ENCODE data around the gene DKK1.
"Not testable (repeated sequence)": the region's sequence is repeated elsewhere in the genome, so short reads cannot be mapped to it uniquely, and the experiment has no call there.

The DKK1 gene

DNA sequence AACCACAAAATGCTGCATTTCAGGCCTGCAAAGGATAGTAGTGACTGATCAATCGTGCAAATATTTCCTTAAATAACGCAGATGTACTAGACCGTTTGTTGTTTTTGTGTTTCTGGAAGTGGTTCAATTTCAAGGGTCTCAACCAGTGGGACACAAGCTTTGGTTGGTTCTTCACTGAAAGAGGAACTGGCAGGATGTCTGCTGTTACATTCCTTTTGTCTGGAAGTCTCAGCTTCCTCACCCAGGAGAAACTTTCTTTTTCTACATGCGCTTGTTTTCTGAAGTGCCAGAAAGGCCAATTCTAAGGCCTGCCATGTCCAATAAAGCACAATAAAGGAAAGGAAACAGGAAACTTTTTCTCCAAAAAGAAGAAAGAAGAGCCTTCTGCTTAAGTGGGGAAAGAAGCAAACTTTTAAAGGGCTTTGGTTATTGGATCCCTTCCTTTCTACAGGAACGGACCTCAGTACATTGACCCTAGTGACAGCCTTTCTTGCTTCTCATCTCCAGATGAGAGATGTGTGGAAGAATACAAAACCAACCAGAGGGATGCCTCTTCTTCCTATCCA, 4.1 kb downstream of the DKK1 start:
- no peak for DNase-seq (ENCODE audit: low read depth)

DNA sequence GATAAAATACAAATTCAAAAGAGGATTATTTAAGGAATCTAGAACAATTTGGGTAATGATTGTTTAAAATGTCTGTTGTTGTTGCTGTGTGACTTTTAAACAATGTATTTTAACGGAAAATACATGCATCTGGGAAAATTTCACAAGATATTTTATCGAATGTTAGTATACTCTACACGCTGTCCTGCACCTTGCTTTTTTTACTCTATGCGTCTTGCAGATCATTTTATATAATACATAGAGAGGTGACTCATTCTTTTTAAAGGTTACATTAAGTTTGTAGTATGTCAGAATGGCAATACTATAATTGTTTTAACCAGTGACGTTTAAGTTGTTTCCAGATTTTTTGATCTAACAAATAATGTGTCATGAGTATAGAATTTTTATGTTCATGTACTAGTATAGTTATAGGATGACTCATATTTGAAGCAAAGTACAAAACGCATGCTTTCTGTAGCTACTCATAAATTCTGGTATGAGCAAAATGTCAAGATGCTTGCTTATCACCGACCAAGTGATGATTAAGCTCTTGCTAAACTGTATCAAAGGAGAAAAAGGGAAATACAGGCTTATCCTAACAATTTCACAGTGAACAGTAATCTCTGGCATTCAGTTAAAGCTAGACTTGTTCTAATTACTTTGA, 4.9 kb downstream of the DKK1 start:
- no peak for DNase-seq (ENCODE audit: low read depth)

DNA sequence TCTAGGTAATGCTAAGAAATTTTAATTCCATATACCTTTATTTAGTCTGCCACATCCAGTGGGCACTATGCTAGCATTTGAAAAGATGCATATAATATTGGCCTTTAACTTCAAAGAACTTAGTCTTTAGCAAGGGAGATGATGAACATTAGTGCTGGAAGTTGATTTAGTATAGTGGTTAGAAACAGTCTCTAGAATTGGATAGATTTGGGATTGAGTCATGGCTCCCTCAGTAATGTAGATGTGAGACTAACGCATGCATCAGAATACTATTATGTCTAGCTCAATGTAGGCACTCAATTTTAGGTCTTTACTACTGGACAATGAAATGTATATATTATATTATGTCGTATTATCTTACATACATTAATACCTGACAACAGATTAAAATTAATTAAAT, 5.8 kb downstream of the DKK1 start:
- no peak for DNase-seq (ENCODE audit: low read depth)

GRCh38 chr10:52322323-52322722, 8.2 kb downstream of the DKK1 start:
- no peak for DNase-seq (ENCODE audit: low read depth)

- no peak for DNase-seq (ENCODE audit: low read depth)
Observed at GRCh38 chr10:52322936-52323335, 8.9 kb downstream of the DKK1 start.

DNA sequence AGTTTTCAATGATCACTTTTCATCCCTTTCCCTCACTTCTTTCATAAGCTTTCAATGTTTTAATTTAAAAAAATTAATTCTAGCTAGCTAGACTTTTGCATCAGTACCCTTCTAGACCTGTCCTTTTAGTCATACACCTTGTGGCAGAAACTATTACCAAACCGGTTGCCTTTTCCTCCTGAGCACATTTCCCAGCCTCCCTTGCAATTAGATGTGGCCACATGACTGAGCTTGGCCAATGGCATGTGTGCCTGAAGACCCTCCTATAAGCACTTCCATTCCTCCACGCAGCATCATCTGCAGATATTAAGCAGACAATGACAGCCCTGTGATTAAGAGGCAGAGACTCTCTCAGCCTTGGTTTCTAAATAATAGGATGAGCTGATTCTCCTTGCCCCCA, 12.3 kb downstream of the DKK1 start:
- no peak for DNase-seq (ENCODE audit: low read depth)

GRCh38 chr10:52331638-52332364, 17.7 kb downstream of the DKK1 start:
- DNase-seq (ENCODE audit: low read depth) = no peak

GRCh38 chr10:52332815-52333214, 18.7 kb downstream of the DKK1 start:
- DNase-seq (ENCODE audit: low read depth) = no peak

DNA sequence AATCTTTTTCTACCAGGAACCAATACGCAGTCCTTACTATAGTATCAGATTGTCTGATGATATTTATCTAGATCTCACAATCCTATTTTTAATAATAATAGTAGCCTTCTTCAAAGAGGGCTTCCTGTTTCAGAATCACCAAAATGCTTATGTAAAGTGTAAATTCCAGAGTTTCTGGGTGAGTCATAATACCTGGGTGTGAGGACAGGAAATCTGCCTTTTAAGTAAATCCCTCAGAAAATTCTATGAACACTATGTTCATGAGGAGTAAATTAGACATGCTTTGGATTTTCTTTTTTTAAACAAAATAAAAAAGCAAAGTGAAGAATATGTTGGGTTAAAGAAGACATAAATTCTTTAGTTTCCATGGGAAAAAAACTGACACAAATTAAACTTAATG, 20.5 kb downstream of the DKK1 start:
- DNase-seq (ENCODE audit: low read depth) = no peak

- no peak for DNase-seq (ENCODE audit: low read depth)
Observed at GRCh38 chr10:52335665-52336064, 21.6 kb downstream of the DKK1 start.

DNA sequence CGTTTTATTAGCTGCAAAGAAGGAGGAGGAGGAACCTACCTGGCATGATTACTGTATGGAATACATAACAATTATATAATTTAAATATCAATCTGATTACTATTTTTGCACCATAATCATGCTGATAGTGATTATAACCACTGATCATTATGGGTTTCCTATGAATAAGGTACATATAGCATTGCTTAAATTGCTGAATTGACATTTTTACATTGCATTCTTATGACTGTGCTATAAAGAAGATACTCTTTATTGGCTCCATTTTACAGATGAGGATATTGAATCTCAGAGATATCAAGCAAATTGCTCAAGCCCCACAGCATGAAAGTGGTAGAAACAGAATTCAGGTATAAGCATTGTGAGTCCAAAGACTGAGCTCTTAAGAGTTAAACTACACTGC, 23.1 kb downstream of the DKK1 start:
- DNase-seq (ENCODE audit: low read depth) = no peak

GRCh38 chr10:52343439-52343838, 29.4 kb downstream of the DKK1 start:
- no peak for DNase-seq (ENCODE audit: low read depth)

GRCh38 chr10:52346394-52347326, 32.6 kb downstream of the DKK1 start:
- DNase-seq (ENCODE audit: low read depth) = no peak

- no peak for DNase-seq (ENCODE audit: low read depth)
Observed at GRCh38 chr10:52347327-52347667, 33.2 kb downstream of the DKK1 start.

- no peak for DNase-seq (ENCODE audit: low read depth)
Observed at GRCh38 chr10:52348037-52348564, 34.0 kb downstream of the DKK1 start.

DNA sequence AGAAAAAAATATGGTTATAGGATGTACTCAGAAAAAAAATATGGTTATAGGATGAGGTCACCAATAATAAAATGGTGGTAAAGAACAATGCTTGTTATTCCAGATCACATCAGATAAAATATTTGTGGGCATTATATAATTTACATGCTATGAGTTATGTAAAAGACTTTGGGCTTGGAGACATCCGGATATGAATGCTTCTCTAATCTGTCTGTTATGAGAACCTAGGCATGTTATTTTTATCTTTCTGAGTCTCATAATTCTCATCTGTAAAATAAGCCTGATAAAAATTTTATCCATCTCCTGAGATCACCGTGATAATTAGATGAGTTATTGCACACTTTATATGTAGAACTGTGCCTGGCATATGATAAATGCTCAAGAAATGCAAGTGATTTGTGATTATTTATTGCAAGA, 37.8 kb downstream of the DKK1 start:
- DNase-seq (ENCODE audit: low read depth) = no peak

DNA sequence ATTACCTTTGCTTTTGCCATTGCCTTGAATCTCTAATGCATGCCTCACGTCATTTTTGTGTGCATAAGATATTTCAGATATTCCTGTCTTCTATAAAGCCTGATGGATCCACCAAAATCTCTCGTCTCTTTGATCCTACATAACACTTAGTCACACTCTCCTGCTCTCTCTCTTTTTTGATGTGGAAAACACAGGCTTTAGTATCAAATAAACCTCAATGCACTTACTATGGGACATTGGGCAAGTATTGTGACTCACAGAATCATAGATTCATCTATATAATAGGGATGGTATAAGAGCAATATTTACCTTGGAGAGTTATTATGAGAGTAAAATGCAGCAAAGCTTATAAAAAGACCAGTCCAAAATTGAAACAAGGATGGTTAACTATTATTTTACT, 39.1 kb downstream of the DKK1 start:
- no peak for DNase-seq (ENCODE audit: low read depth)

DNA sequence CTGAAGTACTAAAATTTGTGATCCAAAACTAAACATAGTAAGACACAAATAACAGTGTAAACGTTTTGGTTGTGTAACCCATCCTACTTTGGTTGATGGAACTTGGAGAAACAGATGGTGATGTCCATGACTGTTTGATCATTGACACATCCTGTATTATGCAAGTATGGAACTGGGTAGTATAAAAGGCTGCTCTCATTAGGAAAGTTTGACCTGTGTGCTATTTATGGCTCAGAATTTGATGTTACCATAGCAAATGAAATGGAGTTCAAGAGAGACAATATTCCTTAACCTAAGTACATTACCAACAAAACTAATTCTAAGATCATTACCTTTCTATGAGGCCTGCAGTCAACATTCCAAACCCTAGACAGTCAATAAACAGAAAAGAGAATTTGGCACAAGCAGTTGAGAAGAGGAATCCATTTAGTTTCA, 39.9 kb downstream of the DKK1 start:
- DNase-seq (ENCODE audit: low read depth) = no peak

DNA sequence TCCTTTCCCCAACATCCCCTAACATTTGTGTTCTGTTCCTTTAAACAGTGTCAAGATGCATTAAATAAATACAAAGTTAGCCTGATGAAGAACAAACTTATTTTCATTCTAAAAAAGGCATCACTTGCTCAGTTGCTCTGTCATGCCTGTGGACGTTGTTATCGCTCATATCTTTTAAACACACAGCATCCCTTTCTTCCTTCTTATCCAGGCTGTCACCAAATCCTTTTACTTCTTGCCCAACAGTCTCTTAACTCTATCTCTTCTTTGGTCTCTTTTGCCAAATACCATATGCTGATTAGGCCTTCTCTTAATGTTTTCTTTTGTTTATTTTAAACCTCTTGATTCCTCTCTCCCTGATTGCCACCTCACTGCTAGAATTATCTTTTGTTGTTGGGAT, 43.9 kb downstream of the DKK1 start:
- no peak for DNase-seq (ENCODE audit: low read depth)

- no peak for DNase-seq (ENCODE audit: low read depth)
Observed at GRCh38 chr10:52359441-52359840, 45.4 kb downstream of the DKK1 start.

DNA sequence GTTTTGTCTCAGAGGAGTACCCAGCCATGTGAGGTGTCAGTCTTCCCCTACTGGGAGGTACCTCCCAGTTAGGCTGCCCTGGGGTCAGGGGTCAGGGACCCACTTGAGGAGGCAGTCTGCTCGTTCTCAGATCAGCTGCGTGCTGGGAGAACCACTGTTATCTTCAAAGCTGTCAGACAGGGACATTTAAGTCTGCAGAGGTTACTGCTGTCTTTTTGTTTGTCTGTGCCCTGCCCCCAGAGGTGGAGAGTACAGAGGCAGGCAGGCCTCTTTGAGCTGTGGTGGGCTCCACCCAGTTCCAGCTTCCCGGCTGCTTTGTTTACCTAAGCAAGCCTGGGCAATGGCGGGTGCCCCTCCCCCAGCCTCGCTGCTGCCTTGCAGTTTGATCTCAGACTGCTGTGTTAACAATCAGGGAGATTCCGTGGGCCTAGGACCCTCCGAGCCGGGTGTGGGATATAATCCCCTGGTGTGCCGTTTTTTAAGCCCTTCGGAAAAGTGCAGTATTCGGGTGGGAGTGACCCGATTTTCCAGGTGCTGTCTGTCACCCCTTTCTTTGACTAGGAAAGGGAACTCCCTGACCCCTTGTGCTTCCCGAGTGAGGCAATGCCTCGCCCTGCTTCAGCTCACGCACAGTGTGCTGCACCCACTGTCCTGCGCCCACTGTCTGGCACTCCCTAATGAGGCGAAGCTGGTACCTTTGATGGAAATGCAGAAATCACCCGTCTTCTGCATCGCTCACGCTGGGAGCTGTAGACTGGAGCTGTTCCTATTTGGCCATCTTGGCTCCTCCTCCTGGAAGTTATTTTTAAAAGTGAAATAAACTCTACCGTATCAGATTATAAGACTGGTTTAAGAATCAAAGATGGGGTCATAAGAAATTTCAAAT, 51.7 kb downstream of the DKK1 start:
- not testable (repeated sequence) for DNase-seq (ENCODE audit: low read depth)
